Activated CD4-positive, alpha-beta T cell treated with anti-CD3 and anti-CD28 coated beads for 36 hours (primary cell): ENCODE measurements around the gene CD74. TPM values are rescaled to one million over a fixed set of nuclear protein-coding genes. Genes with fewer than 3 reads are reported as not detected.

Experiments used
- ATAC-seq: fragments of 200-7000 bp; cut with Tn5 transposase; one replicate; pipeline ENCODE4 v1.10.0; 2021; ENCODE audit warnings: mild to moderate bottlenecking, moderate library complexity
- CTCF ChIA-PET: fragments of 350-600 bp; sonication (Branson Sonifier 250); formaldehyde crosslinking; loops from one replicate; lab custom pipeline; 2021; ENCODE audit warnings: antibody characterized with exemption; lab: Charles Lee
- POLR2A ChIA-PET: fragments of 350-600 bp; sonication (Branson Sonifier 250); formaldehyde crosslinking; loops from one replicate; lab custom pipeline; 2021; ENCODE audit warnings: antibody characterized with exemption, inconsistent platforms; lab: Charles Lee
- DNase-seq: peaks from one replicate; pipeline ENCODE4 v3.0.0-alpha.2; 2020
- H3K27ac Mint-ChIP-seq: one replicate; pipeline ENCODE4 v1.8.0; 2021; ENCODE audit warnings: mixed read lengths
- H3K27me3 Mint-ChIP-seq: one replicate; pipeline ENCODE4 v1.8.0; 2021; ENCODE audit warnings: mixed read lengths
- H3K36me3 Mint-ChIP-seq: one replicate; pipeline ENCODE4 v1.8.0; 2021; ENCODE audit warnings: low read depth, mixed read lengths
- H3K4me1 Mint-ChIP-seq: one replicate; pipeline ENCODE4 v1.8.0; 2021; ENCODE audit warnings: mixed read lengths
- H3K4me3 Mint-ChIP-seq: one replicate; pipeline ENCODE4 v1.8.0; 2021; ENCODE audit warnings: mild to moderate bottlenecking, moderate library complexity, mixed read lengths
- H3K9me3 Mint-ChIP-seq: one replicate; pipeline ENCODE4 v1.8.0; 2021; ENCODE audit warnings: low read depth, mixed read lengths
- intact Hi-C, 2 experiments: fragments of 100-400 bp; cut with DNase I in 1 of 2; cut with micrococcal nuclease in 1 of 2; formaldehyde crosslinking; loops; one replicate each; pipeline versions ENCODE4 v1.14.2 to v1.15.1; 2022 to 2024; cut with DNase I, micrococcal nuclease
- total RNA-seq, 2 experiments: library from RNA; stranded (reverse); gene quantifications; one replicate each; pipeline ENCODE4 v1.2.3, GENCODE V29; 2021

Gene CD74
- total RNA-seq, 2 experiments from 2014 or later, result 217 to 290 TPM

DNA sequence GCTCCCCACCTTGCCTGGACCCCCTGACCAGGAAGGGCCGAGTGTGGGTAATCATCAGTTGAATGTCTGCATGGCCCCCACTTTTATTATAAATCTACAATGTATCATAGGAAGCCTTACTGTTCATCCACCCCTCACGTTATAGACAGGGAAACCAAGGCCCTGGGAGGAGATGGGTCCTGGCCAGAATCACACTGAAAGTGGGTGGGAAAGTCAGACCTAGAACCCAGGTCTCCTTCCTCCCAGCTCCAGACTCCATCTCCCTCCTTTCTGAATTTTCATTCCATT lies 17.1 kb downstream of the CD74 start:
- intact Hi-C loops, result no loop called here
- no peak for DNase-seq
- Mint-ChIP-seq H3K9me3 (no peaks in the 10 kb centered on the region), H3K4me3 (no peak overlapping the region), H3K27ac (no peak overlapping the region), H3K36me3 (peaks cover 28% of the 10 kb centered on the region), H3K27me3 (no peaks in the 10 kb centered on the region), H3K4me1 (no peaks in the 10 kb centered on the region)
- ChIA-PET POLR2A (interaction anchor here (1.4 kb wide), 1 partner anchor 15 kb away, joined by 3 read pairs; no protein-coding TSS in a partner anchor), CTCF (interaction anchor here (0.6 to 4.4 kb wide), 3 partner anchors 17 to 845 kb away, joined by 3 to 48 read pairs (median 4); partner anchors contain the start of gene CD74)
- ATAC-seq, result no peak

DNA sequence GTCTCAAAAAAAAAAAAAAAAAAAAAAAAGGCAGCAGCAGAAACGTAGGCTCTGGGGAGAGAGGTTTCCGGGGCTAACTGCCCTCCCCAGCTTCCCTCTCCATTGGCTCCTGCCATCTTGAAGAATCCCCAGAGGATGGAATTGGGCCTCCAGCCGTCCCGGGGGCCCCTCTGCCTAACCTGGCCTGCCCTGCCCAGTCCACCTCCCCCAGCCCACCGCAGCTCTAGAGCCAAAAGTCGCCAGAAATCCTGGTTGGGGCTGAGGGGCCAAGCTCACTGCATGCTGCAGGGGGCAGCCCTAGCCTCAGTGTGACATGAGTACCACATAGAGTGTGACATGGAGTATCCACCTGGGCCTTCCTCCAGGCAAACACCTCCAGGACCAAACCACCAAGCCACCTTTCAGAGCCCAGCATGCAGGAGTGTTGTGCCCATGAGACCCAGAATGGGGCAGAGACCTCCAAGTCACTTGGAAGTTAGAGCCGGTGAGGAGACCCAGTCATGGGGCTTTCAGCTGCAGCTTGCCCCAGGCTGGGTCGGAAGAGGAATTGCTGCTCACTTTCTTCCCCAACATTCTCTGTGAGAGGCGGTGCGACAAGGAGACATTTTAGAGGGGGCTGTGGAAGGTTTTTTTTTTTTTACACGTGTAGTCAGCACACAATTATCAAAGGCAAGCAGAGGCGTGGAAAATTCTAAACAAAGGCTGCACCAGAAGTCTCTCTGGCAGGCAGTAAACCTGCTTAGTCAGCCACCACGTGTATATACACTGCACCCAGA lies 17.6 kb downstream of the CD74 start:
- no peak for DNase-seq
- Mint-ChIP-seq H3K27me3 (no peaks in the 10 kb centered on the region), H3K27ac (no peak overlapping the region), H3K4me1 (no peaks in the 10 kb centered on the region), H3K9me3 (no peaks in the 10 kb centered on the region), H3K36me3 (peaks cover 33% of the 10 kb centered on the region), H3K4me3 (no peak overlapping the region)
- POLR2A ChIA-PET, result interaction anchor here (1.4 kb wide), 1 partner anchor 14 kb away, joined by 3 read pairs; no protein-coding TSS in a partner anchor
- ATAC-seq, result no peak
- CTCF ChIA-PET, result interaction anchor here (0.6 to 4.4 kb wide), 3 partner anchors 18 to 846 kb away, joined by 3 to 48 read pairs (median 4); partner anchors contain the start of gene CD74
- intact Hi-C loops, result no loop called here

DNA sequence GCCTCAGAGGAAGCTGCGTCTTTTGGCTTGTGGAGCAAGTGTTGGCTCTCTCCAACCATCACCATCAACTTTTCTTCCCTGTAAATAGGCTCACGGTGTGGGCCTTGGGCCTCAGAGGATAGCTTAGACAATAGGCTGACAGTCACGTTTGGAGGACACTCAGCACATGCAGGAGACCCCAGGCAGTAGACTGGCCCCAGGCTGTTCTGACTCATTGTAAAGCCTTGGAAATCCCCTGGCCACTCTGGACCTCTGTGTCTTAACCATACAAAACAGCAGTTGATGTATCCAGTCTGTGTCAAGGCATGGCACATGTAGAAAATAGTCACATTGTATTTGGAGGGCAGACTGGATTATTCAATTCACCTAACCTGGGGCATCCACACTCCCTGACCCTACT lies 18.6 kb downstream of the CD74 start:
- Mint-ChIP-seq H3K4me1 (no peaks in the 10 kb centered on the region), H3K36me3 (peaks cover 33% of the 10 kb centered on the region), H3K9me3 (no peaks in the 10 kb centered on the region), H3K27ac (peak overlapping the region; percentile 10), H3K27me3 (no peaks in the 10 kb centered on the region), H3K4me3 (no peak overlapping the region)
- ChIA-PET POLR2A (no interaction called here), CTCF (no interaction called here)
- peak; percentile 35 for ATAC-seq
- no peak for DNase-seq
- intact Hi-C loops, result no loop called here

DNA sequence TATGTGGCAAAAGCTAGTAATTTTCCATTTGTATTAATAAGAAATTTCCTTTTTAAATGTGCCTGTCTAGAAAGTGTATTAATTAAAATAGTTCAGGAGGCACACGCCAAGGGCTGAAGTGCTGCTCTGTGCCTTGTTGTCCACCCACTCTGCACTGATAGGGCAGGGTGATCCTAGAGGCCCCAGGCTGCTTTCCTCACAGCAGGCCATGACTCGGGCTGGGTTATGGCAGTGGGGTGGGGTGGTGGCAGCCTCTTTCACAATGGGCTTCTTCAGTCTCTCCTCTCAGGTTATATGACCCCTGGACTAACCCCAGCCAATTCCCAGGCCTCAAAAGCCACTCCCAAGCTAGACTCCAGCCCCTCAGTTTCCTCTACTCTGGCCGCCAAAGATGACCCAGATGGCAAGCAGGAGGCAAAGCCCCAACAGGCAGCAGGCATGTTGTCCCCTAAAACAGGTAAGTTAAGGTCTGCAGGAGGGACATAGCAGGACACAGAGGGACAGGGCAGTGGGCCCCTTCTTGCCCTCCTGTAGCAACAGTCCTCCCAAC lies 19.5 kb downstream of the CD74 start:
- Mint-ChIP-seq H3K27me3 (no peaks in the 10 kb centered on the region), H3K4me1 (no peaks in the 10 kb centered on the region), H3K9me3 (no peaks in the 10 kb centered on the region), H3K27ac (no peak overlapping the region), H3K4me3 (no peak overlapping the region), H3K36me3 (peaks cover 30% of the 10 kb centered on the region)
- ATAC-seq, result no peak
- DNase-seq, result no peak
- intact Hi-C loops, result no loop called here
- ChIA-PET POLR2A (interaction anchor here (0.6 kb wide), 1 partner anchor 52 kb away, joined by 5 read pairs; no protein-coding TSS in a partner anchor), CTCF (no interaction called here)

DNA sequence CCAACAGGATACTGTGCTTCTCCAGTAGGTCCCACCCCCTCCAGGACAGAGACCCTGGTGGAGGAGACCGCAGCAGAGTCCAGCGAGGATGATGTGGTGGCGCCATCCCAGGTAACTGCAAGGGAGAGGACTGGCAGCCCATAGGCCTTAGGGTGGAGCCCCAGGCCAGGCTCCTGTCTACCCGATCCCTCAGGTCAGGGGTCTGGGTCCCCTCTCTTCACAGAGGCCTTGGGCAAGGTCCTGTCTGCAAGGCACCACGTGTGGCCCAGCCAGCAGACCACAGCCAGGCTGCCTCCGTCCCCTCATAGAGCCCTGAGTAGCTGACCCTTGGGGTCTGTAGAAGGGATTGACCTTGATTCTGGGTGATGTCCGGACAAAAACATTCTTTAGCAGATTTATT lies 20.0 kb downstream of the CD74 start:
- Mint-ChIP-seq H3K4me1 (no peaks in the 10 kb centered on the region), H3K27ac (no peak overlapping the region), H3K27me3 (no peaks in the 10 kb centered on the region), H3K9me3 (no peaks in the 10 kb centered on the region), H3K4me3 (no peak overlapping the region), H3K36me3 (peaks cover 31% of the 10 kb centered on the region)
- ATAC-seq (no peak), DNase-seq (no peak)
- intact Hi-C loops, result no loop called here
- CTCF ChIA-PET, result no interaction called here
- POLR2A ChIA-PET, result interaction anchor here (0.6 kb wide), 1 partner anchor 52 kb away, joined by 5 read pairs; no protein-coding TSS in a partner anchor

DNA sequence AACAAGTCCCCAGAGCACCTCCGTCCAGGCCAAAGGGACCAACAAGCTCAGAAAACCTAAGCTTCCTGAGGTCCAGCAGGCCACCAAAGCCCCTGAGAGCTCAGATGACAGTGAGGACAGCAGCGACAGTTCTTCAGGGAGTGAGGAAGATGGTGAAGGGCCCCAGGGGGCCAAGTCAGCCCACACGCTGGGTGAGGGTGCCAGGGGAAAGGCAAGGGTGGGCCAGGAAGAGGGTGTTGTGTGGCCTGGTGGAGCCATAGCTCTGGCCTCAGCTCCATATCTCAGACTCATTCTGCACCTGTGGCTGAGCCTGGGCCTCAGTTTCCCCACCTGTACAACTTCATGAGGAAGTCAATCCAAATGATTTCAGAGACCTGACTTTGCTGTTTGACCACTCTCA lies 20.7 kb downstream of the CD74 start:
- Mint-ChIP-seq H3K9me3 (no peaks in the 10 kb centered on the region), H3K4me1 (no peaks in the 10 kb centered on the region), H3K36me3 (peaks cover 31% of the 10 kb centered on the region), H3K27me3 (no peaks in the 10 kb centered on the region), H3K4me3 (no peak overlapping the region), H3K27ac (no peak overlapping the region)
- ATAC-seq (no peak), DNase-seq (no peak)
- intact Hi-C loops, result no loop called here
- CTCF ChIA-PET, result no interaction called here
- POLR2A ChIA-PET, result no interaction called here

DNA sequence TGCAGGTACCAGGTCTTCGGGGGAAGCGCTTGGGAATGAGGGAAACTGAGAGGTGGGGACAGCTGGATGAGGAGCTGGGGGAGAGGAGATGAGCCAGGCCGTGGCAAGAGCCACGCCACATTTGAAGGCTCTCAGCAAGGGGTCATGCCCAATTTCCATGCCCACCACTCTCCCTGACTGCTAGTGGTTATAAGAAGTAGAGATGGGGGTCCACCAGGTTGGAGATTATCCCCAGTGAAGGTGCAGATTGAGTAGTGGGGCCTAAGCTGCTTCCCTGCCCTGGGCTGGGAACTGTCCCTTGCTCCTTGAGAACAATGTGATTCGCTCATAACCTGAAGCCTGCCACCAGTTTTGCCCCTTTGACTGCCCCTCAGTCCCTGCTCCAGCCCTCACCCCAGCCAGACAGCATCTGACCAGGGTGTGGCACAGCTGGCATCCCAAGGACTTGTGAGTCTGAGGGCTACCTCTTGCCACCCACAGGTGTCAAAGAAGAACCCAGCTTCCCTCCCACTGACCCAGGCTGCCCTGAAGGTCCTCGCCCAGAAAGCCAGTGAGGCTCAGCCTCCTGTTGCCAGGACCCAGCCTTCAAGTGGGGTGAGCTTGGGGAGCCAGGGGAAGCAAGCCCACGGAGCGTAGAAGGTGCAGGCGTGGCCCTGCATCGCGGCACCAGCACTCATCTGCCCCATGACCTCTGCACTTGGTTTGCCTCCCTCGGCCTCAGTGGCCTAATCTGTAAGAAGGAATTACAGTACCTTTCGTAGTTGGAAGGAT lies 21.5 kb downstream of the CD74 start:
- POLR2A ChIA-PET, result no interaction called here
- intact Hi-C loops, result no loop called here

DNA sequence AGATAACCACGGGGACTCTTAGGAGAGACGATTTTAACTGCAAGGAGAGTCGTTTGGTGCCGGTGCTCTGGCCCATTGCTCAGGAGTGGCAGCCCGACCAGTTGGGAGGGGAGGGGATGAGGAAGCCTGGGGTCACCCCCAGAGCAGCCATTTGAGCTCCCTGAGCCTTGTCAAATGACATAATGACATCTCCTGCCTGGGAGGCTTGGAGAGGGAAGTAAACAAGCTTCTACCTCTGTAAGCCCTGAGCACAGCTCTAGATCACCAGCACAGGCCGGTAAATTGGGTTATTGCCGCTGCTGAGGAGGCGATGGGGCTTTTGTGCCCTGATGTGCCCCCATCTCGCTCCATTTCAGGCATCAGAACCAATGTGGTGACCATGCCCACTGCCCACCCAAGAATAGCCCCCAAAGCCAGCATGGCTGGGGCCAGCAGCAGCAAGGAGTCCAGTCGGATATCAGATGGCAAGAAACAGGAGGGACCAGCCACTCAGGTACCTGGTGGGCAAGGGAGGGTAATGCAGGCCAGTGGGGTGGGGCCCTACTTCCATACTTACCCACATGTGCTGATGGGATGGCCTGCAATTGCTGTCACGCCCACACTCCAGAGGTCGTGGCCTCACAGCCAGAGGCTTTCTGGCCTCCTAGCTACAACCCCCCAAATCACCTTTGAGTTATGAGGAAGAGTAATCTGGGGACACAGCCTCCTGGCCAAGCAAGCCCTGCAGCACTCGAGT lies 23.0 kb downstream of the CD74 start:
- no peak overlapping the region for H3K4me3 Mint-ChIP-seq
- POLR2A ChIA-PET, result no interaction called here
- ATAC-seq (no peak), DNase-seq (no peak)
- no peak overlapping the region for H3K27ac Mint-ChIP-seq
- no peaks in the 10 kb centered on the region for H3K27me3 Mint-ChIP-seq
- CTCF ChIA-PET, result interaction anchor here (1.1 kb wide), 1 partner anchor 9 kb away, joined by 4 read pairs; no protein-coding TSS in a partner anchor
- peaks cover 30% of the 10 kb centered on the region for H3K36me3 Mint-ChIP-seq
- no peaks in the 10 kb centered on the region for H3K9me3 Mint-ChIP-seq
- intact Hi-C loops, result no loop called here
- H3K4me1 Mint-ChIP-seq, result no peaks in the 10 kb centered on the region

More for the DNA sequence above, 21.5 kb downstream of the CD74 start:
- H3K27ac Mint-ChIP-seq, result no peak overlapping the region
- H3K9me3 Mint-ChIP-seq, result no peaks in the 10 kb centered on the region
- no peaks in the 10 kb centered on the region for H3K4me1 Mint-ChIP-seq
- ATAC-seq, result no peak
- H3K4me3 Mint-ChIP-seq, result no peak overlapping the region
- H3K27me3 Mint-ChIP-seq, result no peaks in the 10 kb centered on the region
- CTCF ChIA-PET, result interaction anchor here (0.6 to 1.1 kb wide), 3 partner anchors 10 to 538 kb away, joined by 3 to 4 read pairs (median 3); no protein-coding TSS in a partner anchor
- H3K36me3 Mint-ChIP-seq, result peaks cover 31% of the 10 kb centered on the region
- no peak for DNase-seq

DNA sequence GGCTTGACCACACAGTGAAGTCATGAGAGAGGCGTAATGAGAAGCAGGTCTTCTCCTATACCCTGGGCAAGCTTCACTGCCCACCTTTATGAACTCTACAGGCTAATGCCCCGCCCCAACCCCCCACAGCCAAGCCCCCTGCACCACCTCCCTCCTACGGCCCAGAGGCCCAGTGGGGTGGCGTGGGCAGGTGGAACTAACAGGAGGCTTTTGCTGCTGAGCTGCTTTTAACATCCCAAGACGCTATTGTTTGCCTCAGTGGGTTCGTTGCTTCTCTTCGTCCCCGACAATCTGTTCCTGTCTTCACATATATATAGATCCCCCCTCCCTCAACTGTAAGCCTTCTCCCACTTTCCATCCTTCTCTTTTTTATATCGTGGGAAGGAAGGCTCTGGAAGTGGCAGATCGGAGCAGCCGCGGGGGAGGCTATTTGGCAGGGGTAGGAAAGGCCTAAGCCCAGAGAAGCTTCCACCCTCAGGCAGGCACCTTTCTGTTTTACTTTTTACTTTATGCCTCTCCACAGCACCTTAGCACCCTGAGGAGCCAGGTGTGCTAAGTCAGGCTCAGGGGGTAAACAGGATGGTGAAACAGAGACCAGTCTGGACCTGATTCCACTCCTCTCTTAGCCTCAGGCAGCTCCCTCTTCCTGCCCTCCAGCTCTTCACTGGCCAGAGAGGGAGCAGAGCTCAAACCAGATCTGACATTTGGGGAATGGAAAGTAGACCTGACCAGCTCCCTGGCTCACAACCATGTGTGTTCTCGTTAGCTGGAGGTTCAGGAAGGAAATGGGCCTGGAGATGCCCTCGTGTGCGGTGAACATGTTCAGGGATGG lies 26.5 kb downstream of the CD74 start:
- no peak overlapping the region for H3K27ac Mint-ChIP-seq
- POLR2A ChIA-PET, result interaction anchor here (0.6 to 1.3 kb wide), 2 partner anchors 10 to 185 kb away, joined by 3 to 5 read pairs; no protein-coding TSS in a partner anchor

DNA sequence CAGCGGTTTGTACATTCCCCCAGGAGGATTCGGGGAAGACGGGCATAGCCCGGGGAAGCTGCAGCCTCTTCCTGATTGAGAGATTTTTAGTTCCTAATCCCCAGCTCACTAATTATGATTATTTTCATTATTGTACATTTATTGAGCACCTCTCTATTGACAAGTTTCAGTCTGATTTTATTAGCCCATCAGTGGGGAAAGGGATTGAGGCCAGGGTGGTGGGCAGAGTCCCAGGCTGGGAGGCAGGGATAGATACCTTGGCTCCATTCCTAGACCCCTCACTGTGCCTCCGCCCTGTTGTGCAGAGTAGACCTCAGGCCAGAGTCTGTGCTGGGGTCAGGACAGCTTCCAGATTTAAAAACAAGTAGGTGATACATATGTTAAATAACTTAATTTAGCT lies 28.0 kb downstream of the CD74 start:
- no peak overlapping the region for H3K27ac Mint-ChIP-seq
- no peak overlapping the region for H3K4me3 Mint-ChIP-seq
- H3K9me3 Mint-ChIP-seq, result no peaks in the 10 kb centered on the region
- H3K27me3 Mint-ChIP-seq, result no peaks in the 10 kb centered on the region
- DNase-seq (no peak), ATAC-seq (no peak)
- H3K4me1 Mint-ChIP-seq, result no peaks in the 10 kb centered on the region
- ChIA-PET POLR2A (no interaction called here), CTCF (interaction anchor here (0.7 kb wide), 2 partner anchors 14 to 37 kb away, joined by 3 to 4 read pairs; no protein-coding TSS in a partner anchor)
- H3K36me3 Mint-ChIP-seq, result peaks cover 40% of the 10 kb centered on the region
- intact Hi-C loops, result no loop called here

More for the DNA sequence above, 26.5 kb downstream of the CD74 start:
- no peaks in the 10 kb centered on the region for H3K4me1 Mint-ChIP-seq
- H3K36me3 Mint-ChIP-seq, result peaks cover 40% of the 10 kb centered on the region
- DNase-seq (no peak), ATAC-seq (no peak)
- H3K9me3 Mint-ChIP-seq, result no peaks in the 10 kb centered on the region
- no peaks in the 10 kb centered on the region for H3K27me3 Mint-ChIP-seq
- intact Hi-C loops, result no loop called here
- H3K4me3 Mint-ChIP-seq, result no peak overlapping the region
- CTCF ChIA-PET, result interaction anchor here (0.7 to 2.5 kb wide), 3 partner anchors 11 to 139 kb away, joined by 3 to 9 read pairs (median 5); no protein-coding TSS in a partner anchor
